Measurements from ENCODE around the gene C17orf75.

- TF ChIP-seq, protein P1, sequence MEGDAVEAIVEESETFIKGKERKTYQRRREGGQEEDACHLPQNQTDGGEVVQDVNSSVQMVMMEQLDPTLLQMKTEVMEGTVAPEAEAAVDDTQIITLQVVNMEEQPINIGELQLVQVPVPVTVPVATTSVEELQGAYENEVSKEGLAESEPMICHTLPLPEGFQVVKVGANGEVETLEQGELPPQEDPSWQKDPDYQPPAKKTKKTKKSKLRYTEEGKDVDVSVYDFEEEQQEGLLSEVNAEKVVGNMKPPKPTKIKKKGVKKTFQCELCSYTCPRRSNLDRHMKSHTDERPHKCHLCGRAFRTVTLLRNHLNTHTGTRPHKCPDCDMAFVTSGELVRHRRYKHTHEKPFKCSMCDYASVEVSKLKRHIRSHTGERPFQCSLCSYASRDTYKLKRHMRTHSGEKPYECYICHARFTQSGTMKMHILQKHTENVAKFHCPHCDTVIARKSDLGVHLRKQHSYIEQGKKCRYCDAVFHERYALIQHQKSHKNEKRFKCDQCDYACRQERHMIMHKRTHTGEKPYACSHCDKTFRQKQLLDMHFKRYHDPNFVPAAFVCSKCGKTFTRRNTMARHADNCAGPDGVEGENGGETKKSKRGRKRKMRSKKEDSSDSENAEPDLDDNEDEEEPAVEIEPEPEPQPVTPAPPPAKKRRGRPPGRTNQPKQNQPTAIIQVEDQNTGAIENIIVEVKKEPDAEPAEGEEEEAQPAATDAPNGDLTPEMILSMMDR (IDR thresholded peaks at IDR 0.05) = no peak
- no peak for TF ChIP-seq POLR2A (IDR thresholded peaks at IDR 0.05)
Observed at GRCh38 chr17:32383926-32384434, 42.0 kb upstream of the C17orf75 start.
